HG02759 (cell line): Measurements from ENCODE around the gene VPS52.

Experiments used
- ATAC-seq: cut with Tn5 transposase; IDR thresholded peaks from one replicate; pipeline ENCODE4 v1.9.1; 2021; ENCODE audit warnings: mild to moderate bottlenecking, moderate library complexity; ENCODE audit not compliant: unreplicated experiment

The VPS52 gene

DNA sequence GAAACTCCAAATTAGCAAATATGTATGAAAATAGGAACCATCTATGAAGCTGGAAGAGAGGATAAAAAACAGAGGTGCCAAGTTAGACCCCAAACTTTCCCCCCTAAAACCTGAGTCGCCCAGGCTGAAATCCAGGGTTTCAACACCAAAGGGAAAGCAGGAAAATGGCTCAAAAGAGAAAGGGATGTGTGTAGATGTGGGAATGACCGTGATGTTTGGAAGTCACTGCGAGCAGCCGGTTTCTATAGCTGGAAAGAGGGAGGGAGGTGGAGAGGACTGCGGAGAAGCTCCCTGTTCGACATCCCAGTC, 58.9 kb downstream of the VPS52 start:
- no peak for ATAC-seq

- ATAC-seq, result no peak
Observed at GRCh38 chr6:33211666-33212422, 59.8 kb downstream of the VPS52 start.

- ATAC-seq, result no peak
Observed at GRCh38 chr6:33211136-33211535, 60.5 kb downstream of the VPS52 start.

DNA sequence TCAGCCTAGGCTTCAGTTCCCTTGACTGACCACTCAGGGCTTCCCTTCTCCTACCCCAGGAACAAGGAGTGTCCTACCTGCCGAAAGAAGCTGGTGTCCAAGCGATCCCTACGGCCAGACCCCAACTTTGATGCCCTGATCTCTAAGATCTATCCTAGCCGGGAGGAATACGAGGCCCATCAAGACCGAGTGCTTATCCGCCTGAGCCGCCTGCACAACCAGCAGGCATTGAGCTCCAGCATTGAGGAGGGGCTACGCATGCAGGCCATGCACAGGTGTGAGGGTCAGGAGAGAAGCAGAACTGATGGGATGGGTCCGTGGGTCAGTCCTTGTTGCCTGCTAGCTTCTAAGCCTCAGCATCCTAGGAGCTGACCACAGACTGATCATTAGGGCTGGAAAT, 61.8 kb downstream of the VPS52 start:
- ATAC-seq, result no peak

DNA sequence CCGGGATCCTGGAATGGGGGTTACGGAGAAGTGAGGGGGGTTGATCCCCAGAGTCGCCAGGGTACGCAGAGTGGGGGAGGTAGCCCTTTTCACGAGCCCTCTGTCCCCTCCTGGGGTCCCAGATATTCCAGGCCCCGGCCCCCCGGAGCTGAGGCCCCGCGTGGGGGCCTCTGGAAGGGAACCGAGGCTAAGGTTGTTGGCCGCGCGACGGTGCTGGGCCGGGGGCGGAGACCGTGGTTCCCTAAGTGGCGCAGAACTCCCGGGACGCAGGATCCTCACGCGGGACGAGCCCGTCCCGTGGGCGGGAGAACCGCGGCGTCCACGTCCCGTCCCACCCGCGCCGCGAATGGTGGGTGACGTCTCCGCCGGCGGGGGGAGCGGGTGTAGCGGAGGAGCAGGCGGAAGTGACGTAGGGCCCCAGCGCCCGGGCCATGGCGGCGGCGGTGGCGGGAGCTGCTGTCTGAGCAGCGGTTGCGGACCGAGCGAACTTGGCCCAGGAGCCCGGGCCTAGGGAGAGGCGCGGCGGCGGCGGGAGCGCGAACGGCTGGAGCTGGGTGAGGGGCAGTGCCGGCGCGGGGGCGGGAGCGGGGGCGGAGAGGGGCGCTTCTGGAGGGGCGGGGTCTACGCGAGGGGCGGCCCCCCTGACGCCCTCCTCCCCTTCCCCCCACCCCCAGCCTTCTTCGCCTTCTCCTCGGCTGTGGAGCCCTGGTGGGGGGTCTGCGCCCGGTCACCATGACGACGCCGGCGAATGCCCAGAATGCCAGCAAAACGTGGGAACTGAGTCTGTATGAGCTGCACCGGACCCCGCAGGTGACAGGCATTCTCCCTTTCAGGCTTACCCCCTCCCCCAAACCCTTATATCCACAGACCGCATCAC, 63.3 kb downstream of the VPS52 start, which contains the start of gene RING1:
Gene RING1, plus strand, starts transcription at position 410 of the 877 bp plus-strand sequence. Its CDS starts 323 bp downstream, at position 733.
- ATAC-seq, result peak; percentile 56

- no peak for ATAC-seq
Observed at GRCh38 chr6:33207552-33208090, 64.1 kb downstream of the VPS52 start.

DNA sequence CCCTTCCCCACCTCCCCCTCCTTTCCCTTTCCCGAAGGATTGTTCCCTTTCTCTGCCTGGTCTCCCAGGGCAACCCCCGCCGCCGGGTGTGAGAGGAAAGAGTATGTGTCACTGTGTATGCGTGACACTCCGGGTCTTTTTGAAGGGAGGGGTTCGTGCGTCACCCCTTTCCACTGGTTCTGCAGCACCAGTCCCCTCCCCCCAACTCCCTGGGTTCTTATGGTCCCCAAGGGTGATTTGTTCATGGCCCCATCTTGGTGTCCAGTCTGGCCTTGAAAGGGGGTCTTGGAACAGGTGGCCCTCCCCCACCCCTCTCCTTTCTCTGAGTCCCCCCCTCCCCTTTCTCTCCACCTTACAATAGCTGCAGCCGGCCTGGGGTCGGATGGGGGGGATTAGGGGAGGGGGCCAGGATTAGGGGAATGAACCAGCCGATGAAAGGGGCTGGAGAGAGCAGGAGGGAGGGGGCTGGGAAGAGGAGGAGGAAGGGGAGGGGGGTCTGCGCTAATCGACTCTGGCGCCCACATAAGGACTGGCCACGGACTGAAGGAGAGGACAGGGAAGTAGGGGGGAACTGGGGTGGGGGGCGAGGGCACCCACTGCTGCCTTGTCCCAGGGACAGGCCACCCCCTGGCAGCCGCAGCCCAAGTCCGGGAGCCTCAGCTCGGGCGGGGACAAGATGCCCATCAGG, 64.7 kb downstream of the VPS52 start:
- no peak for ATAC-seq

- ATAC-seq, result no peak
Observed at GRCh38 chr6:33206027-33206863, 65.4 kb downstream of the VPS52 start.

- no peak for ATAC-seq
Observed at GRCh38 chr6:33205191-33206026, 66.3 kb downstream of the VPS52 start.

DNA sequence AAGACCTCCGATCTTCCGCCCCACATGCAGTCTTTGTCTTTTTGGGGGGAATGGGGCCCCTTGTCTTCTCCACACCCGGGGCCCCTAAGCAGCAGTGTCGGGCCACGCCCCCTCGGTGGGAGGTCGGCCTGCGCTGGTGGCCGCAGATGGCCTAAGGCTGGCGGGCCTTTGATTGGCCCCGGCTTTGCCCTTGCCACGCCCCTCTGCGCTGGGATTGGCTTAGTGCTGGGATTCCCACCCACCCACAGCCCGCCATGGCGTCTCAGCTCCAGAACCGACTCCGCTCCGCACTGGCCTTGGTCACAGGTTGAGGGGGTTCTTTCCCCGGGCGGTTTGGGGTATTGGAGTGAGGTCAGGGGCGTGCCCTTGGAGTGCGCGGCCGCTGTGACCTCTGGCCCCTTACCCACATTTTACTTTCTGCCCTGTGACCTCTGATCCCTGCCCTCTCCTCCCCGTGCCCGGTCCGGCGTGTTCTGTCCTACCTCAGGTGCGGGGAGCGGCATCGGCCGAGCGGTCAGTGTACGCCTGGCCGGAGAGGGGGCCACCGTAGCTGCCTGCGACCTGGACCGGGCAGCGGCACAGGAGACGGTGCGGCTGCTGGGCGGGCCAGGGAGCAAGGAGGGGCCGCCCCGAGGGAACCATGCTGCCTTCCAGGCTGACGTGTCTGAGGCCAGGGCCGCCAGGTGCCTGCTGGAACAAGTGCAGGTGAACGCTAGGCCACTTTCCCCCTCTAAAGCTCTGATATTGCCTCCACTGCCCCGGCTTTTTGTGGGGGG, 67.1 kb downstream of the VPS52 start, which contains the start of gene HSD17B8:
Gene HSD17B8, plus strand, starts transcription at position 241 of the 776 bp plus-strand sequence. Its CDS starts 14 bp downstream, at position 255.
- ATAC-seq, result peak; percentile 58

- no peak for ATAC-seq
Observed at GRCh38 chr6:33204165-33204414, 67.6 kb downstream of the VPS52 start.

GRCh38 chr6:33203443-33204164, 68.1 kb downstream of the VPS52 start:
- ATAC-seq, result no peak

- ATAC-seq, result no peak
Observed at GRCh38 chr6:33202799-33203198, 68.9 kb downstream of the VPS52 start.

DNA sequence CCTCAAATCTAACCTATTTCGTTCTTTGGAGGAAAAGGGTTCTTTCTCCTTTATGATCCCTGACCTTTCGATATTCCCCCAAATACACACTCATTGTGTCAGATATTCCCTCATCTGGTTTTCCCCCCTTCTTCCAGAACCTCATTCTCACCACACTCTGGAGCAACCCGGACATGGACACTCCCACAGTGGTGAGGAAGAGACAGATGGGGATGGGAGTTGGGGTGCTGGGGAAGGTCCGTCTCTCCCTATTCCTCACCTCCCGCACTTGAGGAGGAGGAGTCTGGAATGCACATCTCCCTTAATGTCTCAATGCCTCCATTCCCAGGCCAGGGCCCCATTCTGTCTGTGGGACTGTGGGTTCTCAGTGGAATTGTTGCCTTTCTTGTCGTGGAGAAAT, 69.7 kb downstream of the VPS52 start:
- ATAC-seq, result no peak

GRCh38 chr6:33201147-33201545, 70.5 kb downstream of the VPS52 start:
- ATAC-seq, result no peak
